ENCODE measurements around the gene TCF12.
"Not testable (repeated sequence)": the region's sequence is repeated elsewhere in the genome, so short reads cannot be mapped to it uniquely, and the experiment has no call there.

Gene TCF12

DNA sequence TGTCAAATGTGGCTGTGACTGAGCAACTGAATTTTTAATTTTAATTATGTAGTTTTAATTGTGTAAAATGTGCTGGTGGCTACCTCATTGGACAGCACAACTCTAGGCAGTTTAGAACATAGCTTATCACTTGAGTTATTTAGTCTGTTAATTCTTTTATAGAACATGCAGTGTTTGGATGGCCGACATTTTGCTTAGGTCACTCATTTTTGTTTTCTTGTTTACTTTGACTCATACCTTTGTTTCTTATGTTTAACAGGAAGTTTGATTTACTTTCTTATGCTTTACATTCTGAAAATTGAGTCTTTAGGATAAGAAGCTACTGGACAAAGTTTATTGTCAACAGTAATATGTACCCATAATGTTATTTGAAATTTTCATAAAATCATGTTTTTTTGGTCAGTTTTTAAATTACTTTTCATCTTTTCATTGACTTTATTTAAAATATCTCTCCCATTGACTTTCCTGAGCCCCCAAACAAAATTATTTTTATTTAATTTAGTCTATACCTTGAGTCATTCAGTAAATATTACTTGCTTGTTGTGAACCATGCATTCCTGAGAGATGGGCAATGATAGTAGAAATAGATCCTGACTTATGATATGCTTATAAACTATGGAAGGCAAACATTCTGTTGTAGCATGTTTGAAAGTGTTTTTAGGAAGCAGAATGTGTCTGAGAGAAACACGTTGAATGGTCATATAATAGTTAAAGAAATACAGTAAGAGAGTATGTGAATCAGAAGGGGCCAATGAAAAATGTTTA, 60.6 kb downstream of the TCF12 start:
- no peak for DNase-seq (ENCODE audit: low spot score)

DNA sequence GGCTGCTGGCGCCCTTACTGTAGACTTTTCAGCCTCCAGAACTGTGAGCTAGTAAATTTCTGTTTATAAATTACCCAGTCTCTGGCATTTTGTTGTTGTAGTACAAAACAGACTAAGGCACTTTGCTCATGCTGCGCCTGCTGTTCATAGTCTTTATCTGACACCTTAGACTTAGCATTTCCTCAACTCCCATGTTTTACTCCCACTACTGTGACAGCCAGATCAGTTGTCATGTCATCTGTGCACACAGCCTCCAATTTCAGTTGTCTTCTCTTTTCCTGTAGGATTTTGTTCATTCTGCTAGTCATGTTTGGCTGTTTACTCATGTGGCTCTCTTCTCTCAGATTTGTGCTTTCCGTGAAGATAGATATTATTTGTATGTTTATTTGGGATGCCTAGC, 62.0 kb downstream of the TCF12 start:
- no peak for DNase-seq (ENCODE audit: low spot score)

GRCh38 chr15:56981160-56981559, 62.7 kb downstream of the TCF12 start:
- no peak for DNase-seq (ENCODE audit: low spot score)

- no peak for DNase-seq (ENCODE audit: low spot score)
Observed at GRCh38 chr15:56982987-56983386, 64.5 kb downstream of the TCF12 start.

DNA sequence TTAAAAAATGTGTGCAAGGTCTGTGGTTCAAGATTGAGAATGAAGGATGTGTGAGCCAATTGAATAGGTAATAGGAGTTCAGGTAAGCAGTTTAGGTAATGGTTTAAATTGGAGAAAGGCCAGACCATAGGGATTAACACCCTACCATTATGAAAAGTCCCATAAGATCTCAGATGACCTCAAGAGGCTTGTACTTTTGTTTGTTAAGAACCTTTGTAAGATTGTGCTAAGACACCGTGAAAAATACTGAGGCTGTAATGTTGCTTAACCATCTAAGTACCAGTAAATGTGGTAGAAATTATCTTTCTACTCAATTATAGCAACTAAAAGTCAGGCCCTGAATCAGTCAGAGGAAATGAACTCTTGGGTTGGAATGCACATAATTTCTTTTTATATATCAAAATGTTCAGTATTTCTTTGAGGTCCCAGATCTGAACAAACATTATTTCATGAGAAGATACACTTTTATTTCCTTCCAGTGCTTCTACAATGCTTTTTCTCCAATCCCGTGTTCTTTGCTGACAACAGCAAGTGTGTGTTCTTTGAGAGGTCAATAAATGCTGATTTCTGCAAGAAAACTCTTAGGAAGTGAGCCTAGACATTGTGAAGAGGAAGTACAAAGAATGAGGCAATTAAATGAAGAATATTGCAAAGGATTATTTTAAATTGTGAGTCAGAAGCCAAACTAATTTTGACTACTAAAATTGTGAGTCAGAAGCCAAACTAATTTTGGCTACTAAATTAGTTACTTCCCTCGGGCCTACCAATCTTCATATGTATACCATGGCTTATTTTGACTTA, 66.4 kb downstream of the TCF12 start:
- DNase-seq (ENCODE audit: low spot score) = no peak

- DNase-seq (ENCODE audit: low spot score) = no peak
Observed at GRCh38 chr15:56985856-56986255, 67.4 kb downstream of the TCF12 start.

DNA sequence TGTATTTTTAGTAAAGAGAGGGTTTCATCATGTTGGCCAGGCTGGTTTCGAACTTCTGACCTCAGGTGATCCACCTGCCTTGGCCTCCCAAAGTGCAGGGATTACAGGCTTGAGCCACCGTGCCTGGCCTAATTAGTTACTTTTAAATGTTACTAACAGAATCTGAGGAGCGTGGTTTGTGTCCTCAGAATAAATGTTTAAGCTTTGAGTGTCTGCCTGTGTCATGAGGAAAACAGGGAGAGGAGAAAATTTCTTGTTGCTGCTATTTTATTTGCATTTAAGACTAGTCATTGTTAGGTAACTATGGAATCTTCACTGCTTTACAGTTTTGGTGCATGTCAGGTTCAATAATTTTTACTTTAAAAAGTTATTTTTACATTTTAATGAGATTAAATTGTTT, 68.8 kb downstream of the TCF12 start:
- no peak for DNase-seq (ENCODE audit: low spot score)

DNA sequence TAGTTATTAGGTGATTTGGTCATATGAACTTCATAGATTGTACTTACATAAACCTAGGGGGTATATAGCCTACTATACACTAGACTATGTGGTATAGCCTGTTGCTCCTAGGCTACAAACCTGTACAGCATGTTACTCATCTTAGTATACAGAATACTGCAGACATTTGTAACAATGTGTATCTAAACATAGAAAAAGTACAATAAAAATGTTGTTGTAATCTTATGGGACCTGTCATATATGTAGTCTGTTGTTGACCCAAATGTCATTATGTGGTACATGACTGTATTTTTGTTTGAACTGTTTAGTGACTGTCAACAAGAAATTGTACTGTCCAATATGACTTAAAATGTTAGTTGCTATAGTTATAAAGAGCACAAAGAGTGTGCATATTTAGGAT, 69.8 kb downstream of the TCF12 start:
- no peak for DNase-seq (ENCODE audit: low spot score)

DNA sequence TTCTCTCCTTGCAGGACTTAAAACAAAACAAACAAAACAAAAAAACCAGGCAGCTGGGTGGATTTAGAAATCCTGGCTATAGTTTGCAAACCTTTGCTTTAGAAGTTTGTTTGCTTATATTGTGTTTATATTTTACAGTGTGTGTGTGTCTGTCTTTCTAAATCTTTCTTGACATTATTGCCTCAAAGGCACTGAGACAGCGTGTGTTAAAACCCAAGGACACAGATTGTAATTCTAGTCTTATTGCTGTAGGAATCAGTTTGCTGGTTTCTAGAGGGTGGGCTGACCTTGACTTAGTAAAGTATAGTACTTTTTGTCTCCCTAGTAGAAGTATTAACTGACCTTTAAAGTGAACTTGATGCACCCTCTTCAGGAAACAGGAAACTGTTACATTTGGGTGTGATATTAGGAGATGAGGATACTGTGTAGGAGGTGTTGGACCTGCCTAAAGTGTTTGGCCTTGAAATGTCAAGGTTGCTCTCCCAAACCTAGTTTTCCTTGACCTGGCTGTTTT, 71.0 kb downstream of the TCF12 start:
- DNase-seq (ENCODE audit: low spot score) = no peak

DNA sequence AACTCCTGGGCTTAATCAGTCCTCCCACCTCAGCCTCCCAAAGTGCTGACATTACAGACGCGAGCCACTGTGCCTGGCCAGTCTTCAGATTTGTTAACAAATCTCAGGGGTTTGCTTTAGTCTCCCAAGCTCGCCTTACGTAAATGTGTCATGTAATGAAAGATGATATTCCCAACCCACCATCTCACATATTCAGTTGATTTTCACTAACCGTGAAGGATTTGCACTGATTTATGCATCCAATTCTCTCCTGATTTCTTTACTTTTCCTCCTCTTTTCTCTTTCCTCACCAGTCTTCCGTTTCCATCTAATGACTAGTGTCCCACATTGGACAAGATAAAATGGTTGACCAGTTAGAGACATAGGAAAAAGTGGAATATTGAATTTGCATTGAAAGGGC, 72.6 kb downstream of the TCF12 start:
- DNase-seq (ENCODE audit: low spot score) = no peak

- no peak for DNase-seq (ENCODE audit: low spot score)
Observed at GRCh38 chr15:56992725-56993124, 74.3 kb downstream of the TCF12 start.

GRCh38 chr15:56994280-56994679, 75.8 kb downstream of the TCF12 start:
- no peak for DNase-seq (ENCODE audit: low spot score)

- DNase-seq (ENCODE audit: low spot score) = no peak
Observed at GRCh38 chr15:56996093-56996492, 77.6 kb downstream of the TCF12 start.

- no peak for DNase-seq (ENCODE audit: low spot score)
Observed at GRCh38 chr15:56996746-56997470, 78.5 kb downstream of the TCF12 start.

GRCh38 chr15:57003418-57003817, 85.0 kb downstream of the TCF12 start:
- DNase-seq (ENCODE audit: low spot score) = no peak

GRCh38 chr15:57005244-57005643, 86.8 kb downstream of the TCF12 start:
- DNase-seq (ENCODE audit: low spot score) = no peak

GRCh38 chr15:57007797-57008196, 89.4 kb downstream of the TCF12 start:
- DNase-seq (ENCODE audit: low spot score) = not testable (repeated sequence)

DNA sequence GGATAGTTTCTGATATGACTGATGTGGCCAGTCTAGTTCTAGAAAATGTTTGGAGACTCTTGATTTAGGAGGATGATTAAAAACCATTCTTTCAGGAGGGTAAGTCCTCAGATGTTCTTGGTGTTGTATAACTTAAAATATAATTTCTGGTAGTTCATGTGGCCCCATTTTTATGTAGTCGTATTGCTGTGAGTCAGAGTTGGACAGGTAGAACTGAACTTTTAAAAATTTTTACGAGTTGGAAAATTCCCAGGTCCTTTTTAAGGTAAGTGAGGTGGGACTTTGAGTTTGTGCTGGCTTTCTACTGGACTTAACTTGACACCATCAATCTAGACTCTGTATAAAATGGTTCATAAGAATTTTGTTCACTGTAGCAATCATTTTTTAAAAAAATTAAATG, 92.3 kb downstream of the TCF12 start:
- DNase-seq (ENCODE audit: low spot score) = no peak

DNA sequence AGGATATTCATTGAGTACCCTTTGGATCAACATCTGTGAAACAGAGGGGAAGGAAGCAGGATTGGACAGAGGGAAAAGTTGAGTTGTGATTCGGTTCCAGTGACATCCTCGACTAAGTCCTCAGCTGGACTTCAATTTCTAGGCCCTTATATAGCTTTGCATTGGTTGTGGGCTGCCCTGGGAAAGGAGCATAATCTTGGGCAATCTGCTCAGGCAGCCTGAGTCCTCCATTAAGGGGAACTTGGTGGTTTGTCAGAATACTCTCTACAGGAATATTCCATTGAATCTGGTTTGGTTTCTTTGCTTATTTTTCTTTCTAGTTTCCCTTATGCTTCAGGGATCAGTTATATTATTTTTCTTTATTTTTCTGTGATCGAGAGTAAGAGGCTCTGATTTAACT, 94.1 kb downstream of the TCF12 start:
- no peak for DNase-seq (ENCODE audit: low spot score)

DNA sequence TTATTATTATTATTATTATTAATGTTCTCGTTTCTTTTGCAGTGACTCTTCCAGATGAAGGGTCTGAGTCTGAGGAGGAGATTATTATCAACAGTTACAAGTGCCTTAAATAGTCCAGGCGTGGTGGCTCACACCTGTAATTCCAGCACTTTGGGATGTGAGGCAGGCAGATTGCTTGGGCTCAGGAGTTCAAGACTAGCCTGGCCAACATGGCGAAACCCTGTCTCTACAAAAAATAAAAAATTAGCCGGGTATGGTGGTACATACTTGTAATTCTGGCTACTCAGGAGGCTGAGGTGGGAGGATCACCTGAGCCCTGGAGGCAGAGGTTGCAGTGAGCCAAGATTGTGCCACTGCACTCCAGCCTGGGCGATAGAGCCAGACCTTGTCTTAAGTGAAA, 96.5 kb downstream of the TCF12 start:
- DNase-seq (ENCODE audit: low spot score) = not testable (repeated sequence)

GRCh38 chr15:57015360-57015759, 96.9 kb downstream of the TCF12 start:
- DNase-seq (ENCODE audit: low spot score) = no peak

DNA sequence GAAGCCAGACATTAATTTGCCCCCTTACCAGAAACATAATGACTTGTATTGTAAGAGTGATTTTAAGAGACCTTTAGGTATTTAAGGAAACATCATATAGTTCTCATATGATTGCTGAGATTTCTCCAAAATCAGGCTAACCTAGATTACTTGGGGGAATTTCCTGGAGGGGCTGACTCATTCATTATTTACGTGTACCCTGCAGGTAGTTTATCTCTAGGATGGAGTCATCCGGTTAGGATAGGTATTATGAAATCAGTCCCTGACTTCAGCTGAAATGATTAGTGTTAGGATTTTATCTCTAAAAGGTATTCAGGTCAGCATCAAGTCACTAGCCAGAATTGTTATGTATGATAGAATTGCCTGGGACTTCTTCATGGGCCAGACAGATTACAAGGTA, 97.5 kb downstream of the TCF12 start:
- no peak for DNase-seq (ENCODE audit: low spot score)

GRCh38 chr15:57017024-57017423, 98.6 kb downstream of the TCF12 start:
- no peak for DNase-seq (ENCODE audit: low spot score)

Measured in hematopoietic multipotent progenitor cell treated with erythropoietin and hydrocortisone succinate and interleukin-3 and kit ligand, for 15 days (in vitro differentiated cells).